ENCODE data around the gene RHBDD2. TPM values are rescaled to one million over a fixed set of nuclear protein-coding genes. Genes with fewer than 3 reads are reported as not detected.

RHBDD2 gene
- total RNA-seq, 1 donor from 2014 or later, result 15.4 TPM

DNA sequence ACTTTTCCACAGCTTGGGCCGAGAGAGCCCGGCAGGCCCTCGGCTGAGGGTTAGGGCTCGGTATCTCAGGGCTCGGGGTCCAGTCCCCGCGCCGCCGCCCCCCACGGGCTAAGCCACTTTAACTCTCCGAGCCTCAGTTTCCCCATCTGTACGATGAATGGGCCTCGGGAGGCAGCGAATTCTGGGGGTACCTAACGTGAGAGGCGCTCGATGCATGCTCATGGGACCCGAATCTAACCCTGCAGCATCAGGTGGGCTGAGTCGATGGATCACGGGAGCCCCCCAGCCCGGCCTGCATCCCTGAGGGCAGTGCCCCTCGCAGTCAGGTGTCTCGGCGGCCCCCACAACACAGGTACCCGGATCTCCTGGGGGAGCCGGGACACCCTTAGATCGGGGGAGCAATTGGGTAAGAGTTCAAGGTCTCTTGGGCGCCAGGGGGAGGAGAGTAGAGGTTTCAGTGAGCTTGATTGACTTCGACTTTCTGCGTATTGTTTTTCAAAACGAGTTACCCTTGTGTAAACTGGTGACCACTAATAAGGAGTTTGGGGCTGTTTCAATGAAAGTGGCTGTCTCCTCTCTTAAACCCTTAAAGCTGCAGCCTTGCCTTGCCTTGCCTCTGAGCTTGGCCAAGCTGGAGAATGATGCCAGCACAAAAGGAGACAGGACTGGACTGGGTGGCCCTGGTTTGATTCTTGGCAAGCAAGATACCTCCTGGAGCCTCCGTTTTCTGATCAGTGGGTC is 36.8 kb downstream of the RHBDD2 start:
- peaks cover 54% of the 10 kb centered on the region for H3K79me2 ChIP-seq (ENCODE audit: low read depth)
- H3F3A ChIP-seq (ENCODE audit: low read depth), result peaks cover 8% of the 10 kb centered on the region
- H3K4me3 Mint-ChIP-seq, result peak overlapping the region; percentile 96
- peaks cover 30% of the 10 kb centered on the region for H3K4me1 Mint-ChIP-seq
- H3K9ac ChIP-seq, result peak overlapping the region; percentile 68
- H3K9me3 ChIP-seq (ENCODE audit: low read depth), result no peaks in the 10 kb centered on the region
- TF ChIP-seq EZH2 (IDR thresholded peaks at IDR 0.05), result peak; percentile 42
- TF ChIP-seq, protein P1, sequence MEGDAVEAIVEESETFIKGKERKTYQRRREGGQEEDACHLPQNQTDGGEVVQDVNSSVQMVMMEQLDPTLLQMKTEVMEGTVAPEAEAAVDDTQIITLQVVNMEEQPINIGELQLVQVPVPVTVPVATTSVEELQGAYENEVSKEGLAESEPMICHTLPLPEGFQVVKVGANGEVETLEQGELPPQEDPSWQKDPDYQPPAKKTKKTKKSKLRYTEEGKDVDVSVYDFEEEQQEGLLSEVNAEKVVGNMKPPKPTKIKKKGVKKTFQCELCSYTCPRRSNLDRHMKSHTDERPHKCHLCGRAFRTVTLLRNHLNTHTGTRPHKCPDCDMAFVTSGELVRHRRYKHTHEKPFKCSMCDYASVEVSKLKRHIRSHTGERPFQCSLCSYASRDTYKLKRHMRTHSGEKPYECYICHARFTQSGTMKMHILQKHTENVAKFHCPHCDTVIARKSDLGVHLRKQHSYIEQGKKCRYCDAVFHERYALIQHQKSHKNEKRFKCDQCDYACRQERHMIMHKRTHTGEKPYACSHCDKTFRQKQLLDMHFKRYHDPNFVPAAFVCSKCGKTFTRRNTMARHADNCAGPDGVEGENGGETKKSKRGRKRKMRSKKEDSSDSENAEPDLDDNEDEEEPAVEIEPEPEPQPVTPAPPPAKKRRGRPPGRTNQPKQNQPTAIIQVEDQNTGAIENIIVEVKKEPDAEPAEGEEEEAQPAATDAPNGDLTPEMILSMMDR (IDR thresholded peaks at IDR 0.05), result no peak
- peaks cover 6% of the 10 kb centered on the region for H3K36me3 Mint-ChIP-seq
- no peaks in the 10 kb centered on the region for H3K27me3 ChIP-seq
- H3K4me1 ChIP-seq, result peaks cover 12% of the 10 kb centered on the region
- peak overlapping the region; percentile 93 for H3K4me2 ChIP-seq
- peak; percentile 20 for DNase-seq (ENCODE audit: low spot score)
- H2AFZ ChIP-seq (replicated peaks), result no peak overlapping the region
- no peaks in the 10 kb centered on the region for H3K9me3 Mint-ChIP-seq
- peaks cover 2% of the 10 kb centered on the region for H3K27me3 Mint-ChIP-seq (ENCODE audit: insufficient read depth, low read depth)
- no peaks in the 10 kb centered on the region for H3K36me3 ChIP-seq
- H4K20me1 ChIP-seq (ENCODE audit: low read depth), result peaks cover 33% of the 10 kb centered on the region
- peak overlapping the region; percentile 75 for H3K4me3 ChIP-seq
- H3K27ac Mint-ChIP-seq, result peak overlapping the region; percentile 83
- H3K27ac ChIP-seq, result no peak overlapping the region

- Histone ChIP-seq H3K27me3 (no peaks in the 10 kb centered on the region), H3K4me1 (peaks cover 12% of the 10 kb centered on the region), H3K79me2 (ENCODE audit: low read depth) (peaks cover 61% of the 10 kb centered on the region), H3K36me3 (no peaks in the 10 kb centered on the region), H2AFZ (replicated peaks) (no peak overlapping the region), H3K4me3 (peak overlapping the region; percentile 75), H3K9ac (no peak overlapping the region), H3K9me3 (ENCODE audit: low read depth) (no peaks in the 10 kb centered on the region), H4K20me1 (ENCODE audit: low read depth) (peaks cover 38% of the 10 kb centered on the region), H3K4me2 (peak overlapping the region; percentile 93), H3F3A (ENCODE audit: low read depth) (peaks cover 8% of the 10 kb centered on the region), H3K27ac (no peak overlapping the region)
- Mint-ChIP-seq H3K4me3 (peak overlapping the region; percentile 96), H3K36me3 (peaks cover 9% of the 10 kb centered on the region), H3K9me3 (no peaks in the 10 kb centered on the region), H3K4me1 (peaks cover 30% of the 10 kb centered on the region), H3K27me3 (ENCODE audit: insufficient read depth, low read depth) (peaks cover 4% of the 10 kb centered on the region), H3K27ac (no peak overlapping the region)
- TF ChIP-seq EZH2 (IDR thresholded peaks at IDR 0.05) (no peak), EZH2phosphoT487 (IDR thresholded peaks at IDR 0.05) (no peak)
- TF ChIP-seq, protein P1 (IDR thresholded peaks at IDR 0.05), result no peak
- no peak for DNase-seq (ENCODE audit: low spot score)
Observed at GRCh38 chr7:75916259-75916658, 37.4 kb downstream of the RHBDD2 start.

DNA sequence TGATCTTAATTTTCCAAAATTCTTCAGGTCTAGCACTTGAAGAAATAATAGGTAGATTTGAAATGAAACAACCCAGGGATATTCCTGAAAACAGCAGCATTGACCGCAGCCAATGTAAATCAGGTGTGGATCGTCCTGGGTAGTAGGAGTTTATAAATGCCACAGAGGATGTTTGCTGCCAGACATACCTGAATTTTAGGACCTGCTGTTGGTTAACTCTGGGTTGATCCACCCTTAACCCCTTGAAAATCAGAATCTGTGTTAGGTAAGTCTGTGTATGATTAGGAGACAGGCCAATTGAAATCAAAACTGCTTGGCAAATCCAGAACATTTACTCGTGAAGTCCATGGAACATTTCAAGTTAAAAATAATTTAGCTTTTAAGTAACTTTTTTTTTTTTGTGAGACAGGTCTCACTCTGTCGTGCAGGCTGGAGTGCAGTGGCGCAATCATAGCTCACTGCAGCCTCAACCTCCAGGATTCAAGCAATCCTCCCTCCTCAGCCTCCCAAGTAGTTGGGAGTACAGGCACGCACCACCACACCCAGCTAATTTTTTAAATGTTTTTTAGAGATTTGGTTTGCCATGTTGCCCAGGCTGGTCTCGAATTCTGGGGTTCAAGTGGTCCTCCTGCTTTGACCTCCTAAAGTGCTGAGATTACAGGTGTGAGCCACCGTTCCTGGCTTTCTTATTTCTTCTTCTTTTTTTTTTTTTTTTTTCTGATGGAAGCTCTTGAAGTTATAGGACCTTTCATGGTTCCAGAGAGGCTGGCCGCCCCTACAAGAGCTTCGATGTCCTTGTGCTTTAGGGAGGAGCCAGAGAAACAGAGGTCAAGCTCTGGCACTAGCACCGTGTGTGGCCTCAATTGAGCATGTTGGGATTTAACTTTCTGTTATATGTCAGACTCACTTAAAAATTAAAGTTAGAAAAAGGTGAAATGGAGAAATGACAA is 38.1 kb downstream of the RHBDD2 start:
- Mint-ChIP-seq H3K36me3 (peaks cover 13% of the 10 kb centered on the region), H3K4me3 (peak overlapping the region; percentile 96), H3K27ac (no peak overlapping the region), H3K9me3 (no peaks in the 10 kb centered on the region), H3K4me1 (peaks cover 34% of the 10 kb centered on the region), H3K27me3 (ENCODE audit: insufficient read depth, low read depth) (peaks cover 4% of the 10 kb centered on the region)
- no peaks in the 10 kb centered on the region for H3K36me3 ChIP-seq
- H3K79me2 ChIP-seq (ENCODE audit: low read depth), result peaks cover 68% of the 10 kb centered on the region
- no peak overlapping the region for H2AFZ ChIP-seq (replicated peaks)
- H3K4me2 ChIP-seq, result peak overlapping the region; percentile 93
- no peak for DNase-seq (ENCODE audit: low spot score)
- no peaks in the 10 kb centered on the region for H3K9me3 ChIP-seq (ENCODE audit: low read depth)
- H3K4me1 ChIP-seq, result peaks cover 12% of the 10 kb centered on the region
- H3K27me3 ChIP-seq, result no peaks in the 10 kb centered on the region
- H4K20me1 ChIP-seq (ENCODE audit: low read depth), result peaks cover 45% of the 10 kb centered on the region
- H3K4me3 ChIP-seq, result no peak overlapping the region
- TF ChIP-seq EZH2phosphoT487 (IDR thresholded peaks at IDR 0.05), result no peak
- TF ChIP-seq, protein P1 (IDR thresholded peaks at IDR 0.05), result no peak
- no peak for TF ChIP-seq EZH2 (IDR thresholded peaks at IDR 0.05)
- H3F3A ChIP-seq (ENCODE audit: low read depth), result peaks cover 8% of the 10 kb centered on the region
- no peak overlapping the region for H3K9ac ChIP-seq
- H3K27ac ChIP-seq, result no peak overlapping the region

All from neural progenitor cell (in vitro differentiated cells).